HG03439 (cell line): ENCODE measurements around the gene ADAP1.
"Not testable (repeated sequence)": the region's sequence is repeated elsewhere in the genome, so short reads cannot be mapped to it uniquely, and the experiment has no call there.

Experiments used
- ATAC-seq: cut with Tn5 transposase; IDR thresholded peaks from one replicate; pipeline ENCODE4 v1.9.1; 2021; ENCODE audit warnings: mild to moderate bottlenecking, moderate library complexity; ENCODE audit not compliant: unreplicated experiment

The ADAP1 gene

GRCh38 chr7:954330-955238, at the start of gene ADAP1:
Gene ADAP1 (minus strand): TSS chr7:954680. CDS start chr7:954477, 203 bp downstream.
- ATAC-seq = peak; percentile 41

- not testable (repeated sequence) for ATAC-seq
These were observed 48.0 kb upstream of the ADAP1 start for GRCh38 chr7:1002445-1002844.

- ATAC-seq = not testable (repeated sequence)
These were observed 47.5 kb upstream of the ADAP1 start for GRCh38 chr7:1002026-1002425.

GRCh38 chr7:1001069-1001770, 46.7 kb upstream of the ADAP1 start:
- ATAC-seq = not testable (repeated sequence)

- no peak for ATAC-seq
These were observed 45.8 kb upstream of the ADAP1 start for GRCh38 chr7:999941-1000935.

GRCh38 chr7:999149-999879, 44.8 kb upstream of the ADAP1 start:
- no peak for ATAC-seq

- ATAC-seq = no peak
These were observed 43.2 kb upstream of the ADAP1 start for GRCh38 chr7:997404-998395.

GRCh38 chr7:996079-996872, 41.8 kb upstream of the ADAP1 start:
- ATAC-seq = no peak

- no peak for ATAC-seq
These were observed 41.1 kb upstream of the ADAP1 start for GRCh38 chr7:995571-995970.

GRCh38 chr7:994592-995308, 40.3 kb upstream of the ADAP1 start:
- ATAC-seq = no peak

GRCh38 chr7:992709-993607, 38.5 kb upstream of the ADAP1 start:
- peak; percentile 78 for ATAC-seq

GRCh38 chr7:991729-992656, 37.5 kb upstream of the ADAP1 start:
- no peak for ATAC-seq

GRCh38 chr7:990933-991728, 36.7 kb upstream of the ADAP1 start:
- no peak for ATAC-seq

- ATAC-seq = no peak
These were observed 36.0 kb upstream of the ADAP1 start for GRCh38 chr7:990352-990932.
